Fibroblast of peridontal ligament (primary cell): ENCODE measurements around the gene ZNF865.

Experiments used
- DNase-seq: peaks from one replicate; pipeline ENCODE4 v3.0.0-alpha.2; 2010; ENCODE audit errors: extremely low read depth

Gene ZNF865

GRCh38 chr19:55623561-55623960, 18.1 kb downstream of the ZNF865 start:
- no peak for DNase-seq

GRCh38 chr19:55624109-55625003, 18.9 kb downstream of the ZNF865 start, which contains the start of gene ZNF784:
ZNF784 (minus strand) TSS chr19:55624566; CDS start chr19:55624561, 5 bp downstream.
- peak; percentile 90 for DNase-seq

GRCh38 chr19:55625004-55625326, 19.5 kb downstream of the ZNF865 start:
- no peak for DNase-seq

- DNase-seq: no peak
Observed at GRCh38 chr19:55626350-55626749, 20.9 kb downstream of the ZNF865 start.

- DNase-seq: peak; percentile 98
Observed at GRCh38 chr19:55632463-55632834, 27.0 kb downstream of the ZNF865 start.

- DNase-seq: no peak
Observed at GRCh38 chr19:55633861-55634260, 28.4 kb downstream of the ZNF865 start.

GRCh38 chr19:55635334-55635717, 29.9 kb downstream of the ZNF865 start:
- no peak for DNase-seq

- no peak for DNase-seq
Observed at GRCh38 chr19:55635856-55636440, 30.5 kb downstream of the ZNF865 start.

GRCh38 chr19:55636723-55637122, 31.3 kb downstream of the ZNF865 start:
- DNase-seq: no peak

- DNase-seq: no peak
Observed at GRCh38 chr19:55637534-55637933, 32.1 kb downstream of the ZNF865 start.

- DNase-seq: no peak
Observed at GRCh38 chr19:55638864-55639359, 33.5 kb downstream of the ZNF865 start.

GRCh38 chr19:55640043-55640576, 34.7 kb downstream of the ZNF865 start:
- DNase-seq: peak; percentile 58

GRCh38 chr19:55640577-55641425, 35.4 kb downstream of the ZNF865 start, which contains the start of gene ZNF580:
ZNF580 (plus strand) TSS chr19:55641002; CDS start chr19:55642509, 1,507 bp downstream.
- peak; percentile 79 for DNase-seq

GRCh38 chr19:55641426-55642152, 36.1 kb downstream of the ZNF865 start:
- peak; percentile 26 for DNase-seq

- DNase-seq: no peak
Observed at GRCh38 chr19:55642153-55643002, 36.9 kb downstream of the ZNF865 start.

GRCh38 chr19:55643003-55643886, 37.8 kb downstream of the ZNF865 start, which contains the start of gene ZNF581:
ZNF581 (plus strand) TSS chr19:55643649; CDS start chr19:55644572, 923 bp downstream.
- DNase-seq: peak; percentile 67

- no peak for DNase-seq
Observed at GRCh38 chr19:55643887-55644176, 38.4 kb downstream of the ZNF865 start.

GRCh38 chr19:55644191-55644833, 38.9 kb downstream of the ZNF865 start:
- DNase-seq: no peak
